HepG2 (cell line): ENCODE data around the gene LRRC42. TPM values are rescaled to one million over a fixed set of nuclear protein-coding genes. Genes with fewer than 3 reads are reported as not detected.
A peak's percentile ranks its signal among the peaks of the same experiment; 100 is the strongest.

ENCODE experiments used
- ATAC-seq: fragments of 200-7000 bp; cut with Tn5 transposase; 3 replicates; pipeline ENCODE4 v1.9.1; 2020; ENCODE audit warnings: mild to moderate bottlenecking, moderate library complexity
- BruUV-seq: library from RNA; stranded (reverse); fragments of 400-500 nt; replicated peaks from 2 replicates; lab custom pipeline; 2021; lab: Mats Ljungman, UMichigan
- CTCF ChIA-PET: fragments of 300-600 bp; formaldehyde crosslinking; extraction: SDS; loops from one replicate; lab custom pipeline; 2021; ENCODE audit warnings: low total read pairs, inconsistent platforms, low intra/inter-chr PET ratio; lab: Yijun Ruan, JAX
- POLR2A ChIA-PET: fragments of 350-600 bp; sonication (Branson Sonifier 250); formaldehyde crosslinking; loops from one replicate; lab custom pipeline; 2020; ENCODE audit warnings: antibody characterized with exemption, inconsistent platforms; lab: Yijun Ruan, JAX
- DNase-seq: peaks from one replicate; pipeline ENCODE4 v3.0.0-alpha.2; 2015; ENCODE audit warnings: low spot score
- FAIRE-seq: peaks from 3 replicates; lab custom pipeline; 2011; peaks lifted over from hg19 to GRCh38; lab: Jason Lieb, UNC
- H2AFZ ChIP-seq: one replicate; pipeline ENCODE4 v1.6.1; 2011; ENCODE audit warnings: low read length, inconsistent platforms
- H3K27ac ChIP-seq: fragments of 300-600 bp; 3 replicates; pipeline ENCODE4 v1.8.0; 2011; ENCODE audit warnings: mixed run types, mild to moderate bottlenecking, mixed read lengths, low read length, inconsistent platforms; ENCODE audit not compliant: insufficient read depth; ENCODE audit errors: extremely low read length
- H3K27me3 ChIP-seq, 2 experiments: fragments of 200-600 bp in 1 of 2; 2 replicates in 1 of 2; 3 replicates in 1 of 2; pipeline versions ENCODE4 v1.6.0 to v1.8.0; 2011; ENCODE audit warnings: low read length in 2 of 2, mild to moderate bottlenecking in 2 of 2, moderate library complexity in 2 of 2, inconsistent platforms in 1 of 2; ENCODE audit not compliant: insufficient read depth in 2 of 2, control insufficient read depth in 1 of 2
- H3K36me3 ChIP-seq, 2 experiments: fragments of 200-600 bp in 1 of 2; replicated peaks in 1 of 2; 2 replicates in 1 of 2; 3 replicates in 1 of 2; pipeline versions ENCODE4 v1.5.1 to v1.8.0; 2011; ENCODE audit warnings: low read length in 2 of 2, inconsistent platforms in 1 of 2; ENCODE audit not compliant: insufficient read depth in 2 of 2, control insufficient read depth in 1 of 2
- H3K4me1 ChIP-seq: 2 replicates; pipeline ENCODE4 v1.5.1; 2012; ENCODE audit warnings: low read length, inconsistent platforms; ENCODE audit not compliant: insufficient read depth
- H3K4me2 ChIP-seq: 2 replicates; pipeline ENCODE4 v1.6.0; 2011; ENCODE audit warnings: low read depth, low read length, inconsistent platforms
- H3K4me3 ChIP-seq, 3 experiments: fragments of 200-600 bp in 1 of 3; sonication (generic), shearing (Covaris generic) in 1 of 3; replicated peaks in 1 of 3; 2 replicates each; pipeline ENCODE4 v1.5.1; 2011 to 2016; ENCODE audit warnings: low read length in 3 of 3, inconsistent platforms in 2 of 3, low read depth in 2 of 3, mild to moderate bottlenecking in 2 of 3, control low read depth in 1 of 3, mixed read lengths in 1 of 3; ENCODE audit not compliant: insufficient read depth in 1 of 3
- H3K79me2 ChIP-seq: one replicate; pipeline ENCODE4 v1.6.1; 2011; ENCODE audit warnings: low read length, inconsistent platforms; ENCODE audit not compliant: insufficient read depth
- H3K9ac ChIP-seq: 2 replicates; pipeline ENCODE4 v1.6.0; 2011; ENCODE audit warnings: mild to moderate bottlenecking, low read depth, low read length, inconsistent platforms; ENCODE audit not compliant: insufficient read depth
- H3K9me3 ChIP-seq: 2 replicates; pipeline ENCODE4 v1.5.1; 2012; ENCODE audit warnings: mild to moderate bottlenecking, low read length
- H4K20me1 ChIP-seq: 2 replicates; pipeline ENCODE4 v1.6.0; 2011; ENCODE audit warnings: inconsistent platforms, mild to moderate bottlenecking, low read length, moderate library complexity; ENCODE audit not compliant: insufficient read depth
- ATF2 ChIP-seq: sonication (generic); formaldehyde crosslinking; IDR thresholded peaks from 2 replicates; pipeline ENCODE4 v1.4.0; 2020; ENCODE audit warnings: missing genetic modification reagents
- CTCF ChIP-seq: sonication (generic); formaldehyde crosslinking; IDR thresholded peaks from 2 replicates; pipeline ENCODE4 v1.5.0; 2020; ENCODE audit warnings: mild to moderate bottlenecking, missing genetic modification reagents, moderate library complexity
- MAX ChIP-seq: IDR thresholded peaks from 2 replicates; pipeline ENCODE4 v1.6.1; 2012; ENCODE audit warnings: inconsistent platforms
- MED8 ChIP-seq: sonication (generic); formaldehyde crosslinking; IDR thresholded peaks from 2 replicates; pipeline ENCODE4 v1.8.1; 2023; ENCODE audit warnings: mild to moderate bottlenecking, missing genetic modification reagents; ENCODE audit not compliant: insufficient replicate concordance
- MXD4 ChIP-seq: IDR thresholded peaks from 2 replicates; pipeline ENCODE4 v1.6.1; 2016; ENCODE audit warnings: mild to moderate bottlenecking, missing biosample characterization, missing genetic modification reagents
- RAD21 ChIP-seq: fragments of 450-650 bp; formaldehyde crosslinking; IDR thresholded peaks from 2 replicates; pipeline ENCODE4 v1.5.0; 2020; ENCODE audit warnings: mild to moderate bottlenecking
- SMC3 ChIP-seq: IDR thresholded peaks from 2 replicates; pipeline ENCODE4 v1.6.1; 2011; ENCODE audit warnings: low read length, improper control_type of control experiment
- STAG1 ChIP-seq: sonication (generic); formaldehyde crosslinking; IDR thresholded peaks from 2 replicates; pipeline ENCODE4 v1.4.0; 2020; ENCODE audit warnings: missing genetic modification reagents
- TEAD3 ChIP-seq: optimal IDR thresholded peaks from 2 replicates; pipeline ENCODE3; 2016; ENCODE audit warnings: borderline replicate concordance
- ZNF317 ChIP-seq: sonication (generic); formaldehyde crosslinking; IDR thresholded peaks from 2 replicates; pipeline ENCODE4 v1.5.0; 2020; ENCODE audit warnings: mild to moderate bottlenecking, missing genetic modification reagents
- ZNF333 ChIP-seq: sonication (generic); formaldehyde crosslinking; IDR thresholded peaks from 2 replicates; pipeline ENCODE4 v1.4.0; 2020; ENCODE audit warnings: mild to moderate bottlenecking, missing genetic modification reagents, borderline replicate concordance
- ZNF44 ChIP-seq: sonication (generic); formaldehyde crosslinking; IDR thresholded peaks from 2 replicates; pipeline ENCODE4 v1.5.1; 2020; ENCODE audit warnings: mild to moderate bottlenecking, missing genetic modification reagents
- ZNF557 ChIP-seq: sonication (generic); formaldehyde crosslinking; IDR thresholded peaks from 2 replicates; pipeline ENCODE4 v1.4.0; 2020; ENCODE audit warnings: missing genetic modification reagents
- WGBS: methylation state at CpG from one replicate; pipeline ENCODE4 v1.1.6; 2017; ENCODE audit warnings: low lambda C conversion rate; 5-methylcytosine and 5-hydroxymethylcytosine counted together
- in situ Hi-C: cut with HindIII; loops from 2 replicates; pipeline ENCODE4 v1.10.0; 2017; ENCODE audit warnings: low pct_unique_long_range_greater_than_20kb; ENCODE audit not compliant: extremely low pct_ligation_motif_present
- intact Hi-C: fragments of 100-400 bp; cut with micrococcal nuclease; formaldehyde crosslinking; loops from one replicate; pipeline ENCODE4 v1.10.0; 2022; ENCODE audit not compliant: unreplicated experiment
- polyA plus RNA-seq, 8 experiments: library from polyadenylated mRNA; depleted of rRNA in 3 of 8; stranded (reverse) in 7 of 8; unstranded in 1 of 8; fragments of >200 nt; fragmentation: Illumina TruSeq in 4 of 8; extraction: Trizol in 4 of 8; gene quantifications; 2 replicates each; pipeline versions ENCODE4 v1.2.1 to v1.2.3, GENCODE V29; 2011 to 2016; ENCODE audit warnings: low read depth in 4 of 8, missing spikeins in 1 of 8, mixed read lengths in 1 of 8; ENCODE audit not compliant: insufficient read depth in 1 of 8
- total RNA-seq, 5 experiments: library from RNA; depleted of rRNA; stranded (reverse); fragments of >200 nt; fragmentation: Illumina TruSeq; extraction: Trizol; gene quantifications; 2 replicates each; pipeline ENCODE4 v1.2.3, GENCODE V29; 2016; ENCODE audit warnings: low read depth in 1 of 5

The LRRC42 gene
- total and polyA plus RNA-seq, 2 of the 13 experiments (the other 11 are each of a cell fraction or from before 2014, with no cell fraction given), result 30.6 to 43.6 TPM

GRCh38 chr1:53949023-53949990, 3.2 kb downstream of the LRRC42 start:
- peak; percentile 65 for DNase-seq
- peak; percentile 37 for FAIRE-seq
- WGBS, result 96% methylated on average over 4 of the region's 4 CpGs
- ChIA-PET CTCF (interaction anchor here (0.7 to 4.2 kb wide), 5 partner anchors 10 to 133 kb away, joined by 3 to 53 read pairs (median 6); no protein-coding TSS in a partner anchor), POLR2A (interaction anchor here (1.1 to 1.7 kb wide), 2 partner anchors 10 to 89 kb away, joined by 3 to 4 read pairs; no protein-coding TSS in a partner anchor)
- Histone ChIP-seq H3K9me3 (no peaks in the 10 kb centered on the region), H3K27me3 (no peaks in the 10 kb centered on the region; a peak in 1 of 5 replicates), H3K36me3 (peaks cover 11 to 36% of the 10 kb centered on the region in 2 experiments), H2AFZ (no peak overlapping the region), H3K9ac (no peak overlapping the region), H3K4me1 (peaks cover 52% of the 10 kb centered on the region), H3K4me2 (no peak overlapping the region), H3K27ac (no peak overlapping the region), H3K4me3 (no peak overlapping the region), H3K79me2 (peaks cover 47% of the 10 kb centered on the region), H4K20me1 (0 out of 2 replicates have a peak, but pooled peaks cover 4% of the 10 kb centered on the region)
- in situ Hi-C loops (no loop called here), intact Hi-C loops (loop anchor here (1.0 to 5.0 kb wide), 3 partner anchors 57 to 88 kb away; partner anchors contain the start of gene DIO1)
- ATAC-seq, result no peak
- no TSS peak for BruUV-seq
- TF ChIP-seq SMC3 (peak; percentile 91), MAX (no peak), ZNF44 (no peak), RAD21 (CRISPR knock-in tag) (peak; percentile 78), ZNF333 (CRISPR knock-in tag) (no peak), ZNF317 (CRISPR knock-in tag) (peak; percentile 41; the same call in 1 of the 2 replicates), ZNF557 (CRISPR knock-in tag) (0 out of 2 replicates have a peak, but pooled peaks have one; percentile 47), STAG1 (CRISPR knock-in tag) (peak; percentile 91), CTCF (CRISPR knock-in tag) (peak; percentile 82), MXD4 (CRISPR knock-in tag) (no peak), MED8 (CRISPR knock-in tag) (peak; percentile 33), ATF2 (no peak), TEAD3 (peak; percentile 95)
